Glomerular visceral epithelial cell (primary cell): ENCODE measurements around the gene FREM1.

ENCODE experiments used
- DNase-seq: peaks from one replicate; pipeline ENCODE4 v3.0.0-alpha.2; 2016; ENCODE audit errors: extremely low spot score

FREM1 gene

DNA sequence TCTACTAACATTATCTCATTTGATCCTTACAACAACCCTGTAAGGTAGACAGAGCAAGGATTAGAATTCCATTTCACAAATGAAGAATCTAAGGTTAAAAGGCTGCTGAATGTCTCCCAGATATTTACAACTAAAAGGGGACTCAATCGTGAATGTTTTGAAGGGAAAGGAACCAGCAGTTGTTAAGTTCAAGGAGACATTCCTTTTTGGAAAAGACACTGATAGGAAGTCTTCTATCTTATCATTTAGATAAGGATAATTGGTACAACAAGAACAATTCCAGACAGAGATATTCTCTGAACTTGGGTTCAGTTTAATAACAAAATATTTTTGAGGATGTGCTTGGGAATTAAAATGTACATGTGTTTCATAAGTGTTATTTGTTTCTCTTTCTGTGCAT lies 150.2 kb downstream of the FREM1 start:
- no peak for DNase-seq

DNA sequence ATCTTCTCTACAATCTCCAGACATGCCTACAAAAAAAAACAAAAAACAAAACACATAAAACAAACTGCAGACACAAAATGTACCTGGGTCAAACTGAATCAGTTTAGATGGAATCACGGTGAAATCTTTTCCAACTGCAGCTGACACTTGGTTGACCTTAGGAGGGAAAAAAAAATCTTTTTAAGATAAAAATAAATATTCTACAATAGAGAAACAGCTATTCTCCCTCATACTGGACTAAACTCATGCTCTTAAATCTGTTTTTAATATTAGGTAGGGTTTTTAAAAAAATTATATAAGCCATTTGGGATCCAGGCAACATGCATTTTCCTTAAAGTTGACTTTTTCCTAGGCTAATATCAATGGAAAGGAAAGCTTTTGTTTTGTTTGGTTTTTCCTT lies 153.9 kb downstream of the FREM1 start:
- DNase-seq: no peak

DNA sequence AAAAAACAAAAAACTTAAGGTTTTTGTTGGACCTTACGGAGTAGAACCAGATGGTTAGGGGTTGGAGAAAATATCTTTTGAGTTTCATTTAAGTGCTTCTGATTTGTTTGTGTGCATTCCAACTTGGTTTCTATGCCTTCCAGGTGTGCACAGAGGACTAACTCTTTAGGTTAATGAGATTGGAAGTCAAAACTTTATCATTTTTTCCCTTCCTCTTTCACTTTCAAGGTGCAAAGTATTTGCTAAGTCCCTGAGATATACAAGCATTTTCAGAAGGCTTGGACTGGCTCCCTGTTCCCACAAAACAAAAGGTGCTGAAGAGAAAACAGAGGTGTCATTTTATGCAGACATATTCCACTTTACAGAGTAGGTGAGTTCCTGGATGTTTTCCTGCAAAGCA lies 157.4 kb downstream of the FREM1 start:
- DNase-seq: no peak

DNA sequence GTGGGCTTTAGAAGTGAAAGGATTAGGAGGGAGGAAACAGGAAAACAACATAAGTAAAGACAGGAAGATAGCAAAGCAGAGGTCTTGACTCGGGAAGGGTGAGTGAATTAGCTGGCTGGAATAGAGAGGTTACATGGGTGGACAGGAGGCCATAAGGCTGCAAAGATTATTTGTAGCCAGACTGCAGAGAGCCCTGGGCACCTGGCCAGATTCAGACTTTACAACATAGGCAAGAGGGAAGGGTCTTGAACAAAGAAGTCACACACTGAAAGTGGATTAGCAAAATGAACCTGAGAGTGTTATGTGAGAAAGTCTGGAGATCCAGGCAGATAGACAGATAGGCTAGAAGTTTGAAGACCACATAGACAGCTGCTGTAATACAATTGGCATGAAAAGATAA lies 158.0 kb downstream of the FREM1 start:
- DNase-seq: no peak

DNA sequence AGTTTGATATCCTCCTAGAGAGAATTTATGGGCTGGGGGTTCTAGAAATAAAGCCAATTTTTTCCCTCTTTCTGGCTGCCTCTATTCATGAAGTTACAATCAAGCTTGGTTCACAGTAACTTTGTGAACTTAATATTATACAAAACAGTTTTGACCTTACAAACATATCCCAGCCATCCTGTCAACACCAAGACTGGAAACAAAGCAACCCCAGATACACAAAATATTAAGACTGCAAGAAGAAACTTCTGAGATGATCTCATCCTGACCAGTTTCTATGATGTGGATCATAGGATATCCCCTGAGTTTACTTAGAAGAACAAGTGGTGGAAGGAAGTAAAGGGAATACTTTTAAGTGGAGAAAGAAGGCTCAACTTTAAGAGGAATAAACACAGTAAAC lies 159.4 kb downstream of the FREM1 start:
- DNase-seq: no peak

DNA sequence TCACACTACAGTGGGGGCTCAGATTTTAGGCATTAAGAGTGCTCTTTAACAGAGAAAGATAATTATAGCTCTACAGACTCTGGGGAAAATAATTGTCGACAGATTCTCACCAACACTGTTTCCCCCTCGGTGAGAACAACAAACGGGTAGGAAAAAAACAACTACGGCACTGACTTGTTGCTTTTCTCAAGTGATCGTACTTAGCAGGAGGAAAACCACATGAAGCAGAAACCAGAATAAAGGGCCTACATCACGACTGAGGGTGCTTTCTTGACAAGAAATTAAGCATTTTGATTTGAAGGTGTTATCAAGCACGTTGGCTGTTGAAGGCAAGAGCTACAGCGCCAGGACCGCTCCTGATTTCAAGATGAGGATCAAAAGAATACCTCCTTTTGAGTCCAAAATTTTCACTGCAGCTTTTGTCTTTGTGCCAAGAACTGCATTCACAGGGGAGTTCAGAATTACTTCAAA lies 160.5 kb downstream of the FREM1 start:
- DNase-seq: no peak

DNA sequence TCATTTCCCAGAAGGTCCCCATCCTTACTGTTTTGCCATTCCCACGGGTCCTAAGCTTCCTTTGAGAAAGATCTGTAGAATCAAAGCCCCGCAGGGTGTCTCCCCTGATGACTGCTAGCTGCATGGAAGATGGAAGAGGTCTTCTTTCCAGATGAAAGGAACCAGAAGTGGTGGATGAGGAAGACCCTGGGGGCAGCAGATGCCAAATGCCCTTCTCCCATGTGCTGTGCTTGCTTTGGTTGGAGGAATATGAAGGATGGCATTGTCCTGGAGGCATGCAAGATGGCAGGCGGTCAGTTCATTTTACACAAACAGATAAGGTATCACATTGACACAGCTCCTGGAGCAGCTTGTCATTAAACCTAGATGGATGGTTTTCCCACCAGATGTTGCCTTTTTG lies 161.9 kb downstream of the FREM1 start:
- DNase-seq: no peak

DNA sequence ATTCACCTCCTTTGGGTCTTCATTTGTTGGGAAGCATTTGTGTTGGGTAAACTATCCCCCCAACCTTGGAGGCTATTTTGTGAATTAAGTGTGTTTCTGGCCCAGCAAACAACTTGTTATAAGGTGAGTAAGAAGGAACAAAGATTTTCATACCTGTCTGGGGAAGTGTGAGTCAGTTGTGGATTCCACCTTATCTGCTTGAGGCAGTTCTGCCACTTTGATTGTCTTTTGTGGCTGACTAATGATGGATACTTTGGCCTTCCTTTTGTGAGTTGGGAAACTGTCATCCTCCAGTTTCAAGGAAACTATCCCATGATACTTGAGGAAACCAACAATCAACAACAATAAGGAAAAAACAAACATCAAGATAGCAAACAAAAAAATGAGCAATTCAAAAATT lies 163.1 kb downstream of the FREM1 start:
- no peak for DNase-seq

DNA sequence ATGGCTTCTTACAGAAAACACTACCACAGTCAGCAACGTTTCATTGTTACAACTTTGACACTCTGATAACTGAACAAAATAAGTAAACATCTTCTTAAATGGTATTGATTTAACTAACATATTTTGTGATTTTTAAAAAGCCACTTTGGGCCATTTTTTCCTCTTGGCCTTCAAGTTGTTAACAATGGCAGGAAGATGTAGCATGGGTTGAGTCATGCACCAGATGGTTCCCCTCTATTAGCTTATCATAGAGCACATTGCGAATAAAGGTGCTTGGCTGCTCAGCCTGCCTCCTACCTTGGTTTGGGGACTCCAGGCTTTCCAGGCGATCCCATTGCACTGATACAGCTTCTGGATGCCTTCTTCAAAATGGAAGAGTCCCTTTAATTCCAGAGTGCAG lies 163.6 kb downstream of the FREM1 start:
- no peak for DNase-seq

DNA sequence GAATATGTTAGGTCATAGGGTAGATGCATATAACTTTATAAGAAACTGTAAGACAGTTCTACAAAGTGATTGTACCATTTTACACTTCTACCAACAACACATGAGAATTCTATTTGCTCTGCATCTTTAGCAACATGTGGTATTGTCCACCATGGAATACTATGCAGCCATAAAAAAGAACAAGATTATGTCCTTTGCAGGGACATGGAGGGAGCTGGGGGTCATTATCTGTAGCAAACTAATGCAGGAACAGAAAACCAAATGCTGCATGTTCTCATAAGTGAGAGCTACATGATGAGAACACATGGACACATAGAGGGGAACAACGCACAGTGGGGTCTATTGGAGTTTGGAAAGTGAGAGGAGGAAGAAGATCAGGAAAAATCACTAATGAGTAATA lies 165.5 kb downstream of the FREM1 start:
- no peak for DNase-seq

DNA sequence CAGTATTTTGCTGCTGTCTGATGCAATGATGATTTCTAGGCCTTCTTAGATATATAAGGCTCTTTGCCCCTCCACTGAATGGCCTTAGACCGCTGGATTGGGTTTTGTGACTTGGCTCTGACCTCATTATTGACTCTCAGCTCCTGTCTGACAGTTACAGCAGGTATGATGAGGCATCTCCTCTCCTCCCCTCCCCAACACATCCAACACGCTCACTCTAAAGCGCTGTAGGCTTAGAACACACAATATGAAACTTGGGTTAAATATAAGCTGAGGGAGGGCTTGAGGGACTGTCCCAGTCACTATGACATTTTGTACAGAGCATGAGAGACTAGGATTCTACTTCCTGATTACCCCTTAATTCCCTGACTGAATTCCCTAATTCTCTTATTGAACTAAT lies 168.9 kb downstream of the FREM1 start:
- DNase-seq: no peak

DNA sequence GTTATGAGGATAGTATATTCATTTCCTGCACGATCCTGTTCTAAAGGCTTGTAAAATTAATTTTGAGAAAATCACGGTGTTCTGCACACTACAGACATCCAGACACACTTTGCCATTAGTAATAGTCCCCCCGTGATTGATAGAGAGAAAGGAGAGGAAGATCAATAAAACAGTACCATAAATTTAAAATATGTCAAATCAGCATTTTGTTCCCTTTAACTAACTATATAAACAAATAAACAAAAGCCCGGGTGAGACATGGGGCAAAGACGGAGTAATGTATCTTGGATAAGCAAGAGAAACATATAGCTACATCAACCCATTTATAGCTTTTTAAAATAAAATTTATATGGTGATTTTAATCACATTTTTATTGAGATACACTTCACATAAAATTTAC lies 177.1 kb downstream of the FREM1 start:
- no peak for DNase-seq

DNA sequence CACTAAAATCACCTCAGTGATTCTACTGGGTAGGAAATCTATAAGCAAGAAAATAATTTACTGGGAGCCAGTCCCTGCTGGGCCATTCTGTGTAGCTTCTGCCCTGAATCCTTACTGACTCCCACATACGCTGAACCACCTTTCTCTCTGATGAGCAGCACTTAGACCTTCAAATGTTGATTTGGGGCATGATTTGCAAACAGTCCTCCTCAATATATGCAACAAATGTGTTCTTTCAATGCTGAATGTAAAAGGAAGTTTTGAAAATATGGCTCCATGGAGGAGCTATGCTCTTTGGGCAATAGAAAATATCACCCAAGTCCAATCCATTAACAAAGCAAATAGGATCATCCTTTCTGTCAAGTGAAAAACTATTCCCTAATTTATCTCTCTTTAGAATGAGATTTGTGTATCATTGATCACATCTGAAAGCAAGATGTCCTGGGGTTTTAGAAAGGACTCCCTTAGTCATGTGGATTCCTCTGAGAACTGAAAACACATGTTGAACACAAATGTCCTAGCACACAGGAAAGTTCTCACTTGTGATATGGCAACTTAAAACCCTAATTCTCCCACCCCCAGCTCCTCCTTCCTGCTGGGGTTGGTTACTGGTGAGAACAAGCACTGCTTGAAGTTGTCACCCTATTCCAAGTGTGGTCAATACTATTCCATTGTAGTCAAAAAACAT lies 178.8 kb downstream of the FREM1 start:
- no peak for DNase-seq

DNA sequence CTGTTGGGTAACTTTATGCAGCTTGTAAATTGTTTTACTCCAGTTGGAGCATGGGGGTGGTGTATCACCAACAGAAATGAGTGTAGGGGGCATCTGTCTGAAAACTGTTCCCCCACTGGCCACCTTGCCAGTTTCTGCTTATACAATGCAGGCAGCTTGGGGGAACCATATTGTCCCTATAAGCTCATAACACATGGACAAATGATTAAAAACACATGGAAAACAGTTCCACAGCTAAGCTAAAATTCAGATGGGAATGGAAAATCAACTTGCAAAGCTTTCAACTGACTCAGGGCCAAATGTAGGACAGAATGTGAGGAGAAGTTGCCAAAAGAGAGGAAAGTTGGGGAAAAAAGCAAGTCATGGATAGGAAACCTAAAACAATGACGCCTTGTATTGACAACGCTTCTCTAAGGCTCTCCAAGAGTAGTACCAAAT lies 179.7 kb downstream of the FREM1 start:
- no peak for DNase-seq

DNA sequence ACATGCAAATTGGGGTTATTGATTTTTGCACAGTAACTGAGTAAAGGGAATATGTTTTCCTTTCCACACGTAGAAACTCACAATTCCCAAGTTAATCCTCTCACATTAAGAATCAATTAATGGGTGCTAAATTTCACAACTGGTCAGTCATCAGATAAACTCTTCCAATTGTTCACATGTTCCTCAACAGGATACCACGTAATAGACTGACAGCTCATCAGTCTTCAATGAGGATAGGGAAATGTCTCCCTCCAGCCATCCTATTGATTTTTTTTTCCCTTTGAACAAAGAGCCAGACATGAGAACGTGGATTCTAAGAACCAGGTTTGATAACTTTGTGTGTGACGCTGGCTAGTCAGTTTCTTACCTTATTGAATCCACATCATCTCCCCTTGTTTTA lies 186.9 kb downstream of the FREM1 start:
- DNase-seq: no peak

DNA sequence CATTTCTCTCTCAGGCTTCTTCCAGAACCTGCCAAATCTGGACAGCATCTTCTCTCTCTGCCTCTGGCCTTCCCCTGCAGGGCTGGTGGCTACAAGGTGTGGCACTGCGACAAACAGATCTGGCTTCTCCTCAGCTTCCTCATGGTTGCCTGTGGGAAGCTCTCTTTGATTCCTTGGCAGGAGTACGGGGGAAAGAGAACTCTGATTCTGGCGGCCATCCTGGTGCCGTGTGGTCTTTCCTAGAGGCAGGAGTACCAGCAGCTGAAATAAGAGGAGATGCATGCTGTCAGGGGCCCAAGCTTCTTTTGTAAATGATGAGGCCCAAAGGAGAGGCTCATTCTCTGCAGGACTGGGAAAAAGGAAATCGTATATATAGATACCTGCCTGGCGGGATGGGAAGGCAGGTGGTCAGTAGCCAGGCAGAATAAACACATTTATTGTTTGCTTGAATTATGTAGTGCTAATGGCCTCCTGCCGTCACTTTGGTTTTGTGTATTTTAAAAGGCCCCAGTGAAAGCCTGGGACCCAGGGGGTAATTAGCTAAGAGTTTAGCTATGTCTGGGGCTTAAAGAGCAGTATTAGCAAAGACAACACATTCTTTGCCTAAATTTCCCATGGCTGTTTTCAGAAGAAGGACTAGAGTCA lies 187.7 kb downstream of the FREM1 start, which contains the start of gene CER1:
TSS of gene CER1 (minus strand) at position 343 of the 645 bp plus-strand sequence. CDS start at position 282, 61 bp downstream.
- no peak for DNase-seq

DNA sequence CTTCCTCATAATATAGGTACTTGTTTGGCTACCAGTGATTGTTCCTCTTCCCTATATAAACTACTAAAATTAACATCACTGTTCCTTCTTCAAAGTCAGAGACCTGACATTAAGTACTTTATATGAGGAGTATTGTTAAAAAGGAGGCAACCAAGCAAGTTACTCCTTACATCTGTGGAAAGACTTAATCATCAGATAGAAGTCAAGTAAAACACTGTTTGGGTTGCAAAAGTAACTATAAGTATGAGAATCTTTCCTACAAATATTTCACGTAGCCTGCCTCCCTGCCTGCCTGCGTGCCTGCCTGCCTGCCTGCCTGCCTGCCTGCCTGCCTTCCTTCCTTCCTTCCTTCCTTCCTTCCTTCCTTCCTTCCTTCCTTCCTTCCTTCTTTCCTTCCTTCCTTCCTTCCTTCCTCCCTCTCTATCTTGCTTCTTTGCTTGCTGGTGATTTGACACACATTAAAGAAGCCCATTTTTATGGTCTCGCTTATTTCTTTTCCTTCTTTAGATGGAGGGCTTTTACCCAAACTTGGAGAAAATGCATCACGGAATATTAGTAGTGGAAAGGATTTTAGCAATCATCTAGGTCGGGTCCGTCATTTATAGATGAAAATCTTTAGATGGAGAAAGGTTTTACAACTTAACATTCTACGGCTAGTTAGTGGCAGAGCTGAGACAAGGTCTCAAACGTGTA lies 190.9 kb downstream of the FREM1 start:
- DNase-seq: no peak

DNA sequence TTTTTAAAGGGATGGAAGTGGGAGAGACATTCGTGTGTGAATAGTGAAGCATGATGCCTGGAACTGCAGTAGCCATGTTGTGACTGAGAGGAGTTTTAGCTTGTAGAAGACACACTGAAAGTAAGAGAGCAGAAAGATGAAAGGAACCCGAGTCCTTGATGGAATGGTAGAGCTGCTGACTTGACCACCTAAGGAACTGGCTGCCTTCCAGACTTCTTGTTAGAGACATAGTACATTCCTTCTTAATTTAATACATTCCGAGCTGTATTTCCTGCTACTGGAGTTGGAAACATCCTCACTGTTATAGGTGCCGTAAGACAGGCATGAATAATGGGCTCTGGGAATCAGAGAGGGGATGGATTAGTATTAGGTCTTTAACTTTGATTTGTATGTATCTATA lies 195.1 kb downstream of the FREM1 start:
- DNase-seq: no peak

DNA sequence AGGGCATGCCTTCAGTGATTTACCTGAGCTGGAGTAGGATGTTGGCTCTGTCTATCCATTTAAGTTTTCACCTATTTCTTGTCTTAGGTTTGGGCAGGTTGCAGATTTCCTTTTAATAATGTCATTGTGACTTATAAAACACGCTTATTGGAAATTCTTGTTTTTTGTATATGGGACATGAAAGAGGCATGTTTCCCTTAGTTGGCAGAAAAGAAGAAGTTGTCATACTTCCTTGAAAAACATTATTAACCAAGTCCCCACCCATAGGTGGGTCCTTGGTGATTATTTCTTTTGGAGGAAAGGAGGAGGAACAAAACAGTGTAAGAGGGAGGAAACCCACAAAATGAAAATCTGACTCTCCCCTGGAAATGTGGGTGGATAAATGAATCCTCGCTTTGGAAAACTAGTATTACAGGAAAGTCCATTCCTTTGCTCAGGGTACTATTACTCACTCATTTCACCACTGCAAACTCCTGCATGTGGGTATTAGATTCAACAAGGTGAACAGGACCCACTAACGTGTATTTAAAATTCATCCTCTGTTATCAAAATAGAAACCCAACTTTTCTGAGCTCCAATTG lies 197.0 kb downstream of the FREM1 start:
- no peak for DNase-seq

DNA sequence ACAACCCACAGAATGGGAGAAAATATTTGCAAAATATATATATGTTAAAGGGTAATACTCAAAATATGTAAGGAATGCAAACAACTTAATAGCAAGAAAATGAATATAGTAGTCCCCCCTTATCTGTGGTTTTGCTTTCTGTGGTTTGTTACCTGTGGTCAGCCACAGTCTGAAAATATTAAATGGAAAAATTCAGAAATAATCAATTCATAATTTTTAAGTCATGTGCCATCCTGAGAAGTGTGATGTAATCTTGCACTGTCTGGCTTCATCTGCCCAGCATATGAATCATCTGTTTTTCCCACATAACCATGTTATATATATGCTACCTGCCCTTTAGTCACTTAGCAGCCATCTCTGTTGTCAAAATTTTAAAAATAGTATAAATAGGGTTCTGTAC lies 199.4 kb downstream of the FREM1 start:
- DNase-seq: peak; percentile 59

DNA sequence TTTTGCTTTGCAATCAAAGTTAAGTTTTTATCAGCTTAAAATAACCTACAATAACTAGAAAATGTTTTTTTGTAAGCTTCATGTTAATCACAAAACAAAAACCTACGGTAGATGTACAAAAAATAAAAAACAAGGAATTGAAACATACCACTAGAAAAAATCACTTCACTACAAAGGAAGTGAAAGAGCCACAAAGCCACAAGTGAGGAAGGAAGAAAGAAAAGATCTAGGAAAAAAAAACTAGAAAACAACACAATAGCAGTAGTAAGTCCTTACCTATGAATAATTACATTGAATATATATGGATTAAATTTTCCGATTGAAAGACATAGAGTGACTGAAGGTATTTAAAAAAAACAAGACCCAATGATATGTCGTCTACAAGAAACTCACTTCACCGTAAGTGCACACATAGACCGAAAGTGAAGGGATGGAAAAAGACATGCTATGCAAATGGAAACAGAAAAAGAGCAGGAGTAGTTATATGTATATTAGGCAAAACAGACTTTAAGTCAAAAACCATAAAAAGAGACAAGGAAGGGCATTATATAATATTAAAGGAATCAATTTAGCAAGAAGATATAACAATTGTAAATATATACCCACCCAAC lies 203.6 kb downstream of the FREM1 start:
- no peak for DNase-seq

DNA sequence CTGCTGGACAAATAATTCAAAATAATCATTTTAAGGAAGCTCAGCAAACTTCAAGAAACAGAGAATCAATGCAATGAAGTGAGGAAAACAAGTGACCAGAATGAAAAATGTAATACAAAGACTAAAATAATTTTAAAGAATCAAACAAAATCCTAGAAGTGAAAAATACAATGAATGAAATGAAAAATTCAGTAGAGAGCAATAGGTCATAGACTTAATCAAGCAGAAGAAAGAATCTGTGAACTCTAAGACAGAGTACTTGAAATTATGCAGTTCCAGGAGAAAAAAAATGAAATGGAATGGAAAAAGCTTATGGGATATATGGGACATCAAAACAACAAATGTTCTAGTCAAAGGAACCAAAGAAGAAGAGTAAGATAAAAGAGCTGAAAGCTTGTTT lies 205.1 kb downstream of the FREM1 start:
- DNase-seq: no peak
